Activated naive CD4-positive, alpha-beta T cell treated with anti-CD3 and anti-CD28 coated beads for 36 hours (primary cell): Measurements from ENCODE around the gene EDIL3. TPM values are rescaled to one million over a fixed set of nuclear protein-coding genes. Genes with fewer than 3 reads are reported as not detected.

Experiments
- CTCF ChIA-PET: fragments of 350-600 bp; sonication (Branson Sonifier 250); formaldehyde crosslinking; loops from one replicate; lab custom pipeline; 2021; ENCODE audit warnings: antibody characterized with exemption; lab: Charles Lee
- DNase-seq: peaks from one replicate; pipeline ENCODE4 v3.0.0-alpha.2; 2020
- H3K27ac Mint-ChIP-seq: one replicate; pipeline ENCODE4 v1.8.0; 2021; ENCODE audit warnings: mild to moderate bottlenecking, mixed read lengths
- H3K27me3 Mint-ChIP-seq: one replicate; pipeline ENCODE4 v1.8.0; 2021; ENCODE audit warnings: low read depth, mixed read lengths
- H3K36me3 Mint-ChIP-seq: one replicate; pipeline ENCODE4 v1.8.0; 2021; ENCODE audit warnings: low read depth, mixed read lengths
- H3K4me1 Mint-ChIP-seq: one replicate; pipeline ENCODE4 v1.8.0; 2021; ENCODE audit warnings: low read depth, mixed read lengths
- H3K4me3 Mint-ChIP-seq: one replicate; pipeline ENCODE4 v1.8.0; 2021; ENCODE audit warnings: mild to moderate bottlenecking, moderate library complexity, mixed read lengths
- H3K9me3 Mint-ChIP-seq: one replicate; pipeline ENCODE4 v1.8.0; 2021; ENCODE audit warnings: mixed read lengths
- intact Hi-C: fragments of 100-400 bp; cut with micrococcal nuclease; formaldehyde crosslinking; loops from one replicate; pipeline ENCODE4 v1.15.1; 2023
- total RNA-seq, 2 experiments: library from RNA; stranded (reverse); gene quantifications; one replicate each; pipeline ENCODE4 v1.2.3, GENCODE V29; 2021

The EDIL3 gene
- not detected for total RNA-seq

- Mint-ChIP-seq H3K27me3 (peaks cover 37% of the 10 kb centered on the region), H3K9me3 (no peaks in the 10 kb centered on the region), H3K27ac (no peak within 1 kb of the TSS), H3K4me3 (no peak within 1 kb of the TSS), H3K4me1 (peaks cover 6% of the 10 kb centered on the region), H3K36me3 (no peaks in the 10 kb centered on the region)
- intact Hi-C loops = no loop called here
- DNase-seq = no peak
- CTCF ChIA-PET = interaction anchor here (0.6 kb wide), 1 partner anchor 19 kb away, joined by 3 read pairs; no protein-coding TSS in a partner anchor
These were observed at the start of gene EDIL3 for GRCh38 chr5:84384604-84385575. Gene EDIL3, minus strand, starts transcription at chr5:84384880. Its CDS starts 506 bp downstream, at chr5:84384374.

- Mint-ChIP-seq H3K4me1 (no peaks in the 10 kb centered on the region), H3K27me3 (no peaks in the 10 kb centered on the region), H3K36me3 (no peaks in the 10 kb centered on the region), H3K27ac (no peak overlapping the region), H3K9me3 (peaks cover 2% of the 10 kb centered on the region), H3K4me3 (no peak overlapping the region)
- DNase-seq = no peak
- intact Hi-C loops = no loop called here
- CTCF ChIA-PET = no interaction called here
These were observed 48.8 kb upstream of the EDIL3 start for GRCh38 chr5:84433461-84433860.

- intact Hi-C loops = no loop called here
- Mint-ChIP-seq H3K27me3 (no peaks in the 10 kb centered on the region), H3K27ac (no peak overlapping the region), H3K9me3 (peaks cover 5% of the 10 kb centered on the region), H3K4me3 (no peak overlapping the region), H3K4me1 (no peaks in the 10 kb centered on the region), H3K36me3 (no peaks in the 10 kb centered on the region)
- no peak for DNase-seq
- CTCF ChIA-PET = no interaction called here
These were observed 46.4 kb upstream of the EDIL3 start for GRCh38 chr5:84430863-84431663.

GRCh38 chr5:84430079-84430478 is 45.4 kb upstream of the EDIL3 start:
- CTCF ChIA-PET = no interaction called here
- Mint-ChIP-seq H3K27ac (no peak overlapping the region), H3K4me3 (no peak overlapping the region), H3K4me1 (no peaks in the 10 kb centered on the region), H3K36me3 (no peaks in the 10 kb centered on the region), H3K27me3 (no peaks in the 10 kb centered on the region), H3K9me3 (peaks cover 5% of the 10 kb centered on the region)
- intact Hi-C loops = no loop called here
- DNase-seq = no peak

GRCh38 chr5:84425365-84425881 is 40.7 kb upstream of the EDIL3 start:
- Mint-ChIP-seq H3K4me3 (no peak overlapping the region), H3K36me3 (no peaks in the 10 kb centered on the region), H3K27me3 (no peaks in the 10 kb centered on the region), H3K4me1 (no peaks in the 10 kb centered on the region), H3K27ac (no peak overlapping the region), H3K9me3 (peaks cover 5% of the 10 kb centered on the region)
- CTCF ChIA-PET = no interaction called here
- DNase-seq = no peak
- intact Hi-C loops = no loop called here

GRCh38 chr5:84419742-84420141 is 35.1 kb upstream of the EDIL3 start:
- H3K4me3 Mint-ChIP-seq = no peak overlapping the region
- no peak for DNase-seq
- no peaks in the 10 kb centered on the region for H3K36me3 Mint-ChIP-seq
- no peak overlapping the region for H3K27ac Mint-ChIP-seq
- CTCF ChIA-PET = interaction anchor here (0.6 kb wide), 1 partner anchor 66 kb away, joined by 3 read pairs; no protein-coding TSS in a partner anchor
- H3K27me3 Mint-ChIP-seq = no peaks in the 10 kb centered on the region
- H3K4me1 Mint-ChIP-seq = no peaks in the 10 kb centered on the region
- intact Hi-C loops = no loop called here
- H3K9me3 Mint-ChIP-seq = no peaks in the 10 kb centered on the region

- no peaks in the 10 kb centered on the region for H3K27me3 Mint-ChIP-seq
- no peaks in the 10 kb centered on the region for H3K4me1 Mint-ChIP-seq
- DNase-seq = no peak
- intact Hi-C loops = no loop called here
- no peaks in the 10 kb centered on the region for H3K36me3 Mint-ChIP-seq
- H3K9me3 Mint-ChIP-seq = no peaks in the 10 kb centered on the region
- H3K27ac Mint-ChIP-seq = no peak overlapping the region
- CTCF ChIA-PET = no interaction called here
- H3K4me3 Mint-ChIP-seq = no peak overlapping the region
These were observed 27.3 kb upstream of the EDIL3 start for GRCh38 chr5:84411832-84412605.

- H3K4me3 Mint-ChIP-seq = no peak overlapping the region
- intact Hi-C loops = no loop called here
- H3K27ac Mint-ChIP-seq = no peak overlapping the region
- no peaks in the 10 kb centered on the region for H3K9me3 Mint-ChIP-seq
- H3K4me1 Mint-ChIP-seq = no peaks in the 10 kb centered on the region
- DNase-seq = no peak
- CTCF ChIA-PET = interaction anchor here (0.6 kb wide), 1 partner anchor 164 kb away, joined by 5 read pairs; no protein-coding TSS in a partner anchor
- H3K36me3 Mint-ChIP-seq = no peaks in the 10 kb centered on the region
- no peaks in the 10 kb centered on the region for H3K27me3 Mint-ChIP-seq
These were observed 21.4 kb upstream of the EDIL3 start for GRCh38 chr5:84406111-84406510.

GRCh38 chr5:84403773-84404172 is 19.1 kb upstream of the EDIL3 start:
- H3K36me3 Mint-ChIP-seq = no peaks in the 10 kb centered on the region
- DNase-seq = no peak
- CTCF ChIA-PET = no interaction called here
- intact Hi-C loops = no loop called here
- H3K4me3 Mint-ChIP-seq = no peak overlapping the region
- H3K9me3 Mint-ChIP-seq = no peaks in the 10 kb centered on the region
- H3K27me3 Mint-ChIP-seq = no peaks in the 10 kb centered on the region
- no peaks in the 10 kb centered on the region for H3K4me1 Mint-ChIP-seq
- H3K27ac Mint-ChIP-seq = no peak overlapping the region

GRCh38 chr5:84397385-84397784 is 12.7 kb upstream of the EDIL3 start:
- no peak overlapping the region for H3K27ac Mint-ChIP-seq
- no peaks in the 10 kb centered on the region for H3K27me3 Mint-ChIP-seq
- intact Hi-C loops = no loop called here
- H3K4me1 Mint-ChIP-seq = no peaks in the 10 kb centered on the region
- DNase-seq = no peak
- no peaks in the 10 kb centered on the region for H3K36me3 Mint-ChIP-seq
- H3K9me3 Mint-ChIP-seq = no peaks in the 10 kb centered on the region
- CTCF ChIA-PET = no interaction called here
- H3K4me3 Mint-ChIP-seq = no peak overlapping the region

- intact Hi-C loops = no loop called here
- Mint-ChIP-seq H3K27ac (no peak overlapping the region), H3K36me3 (no peaks in the 10 kb centered on the region), H3K4me1 (no peaks in the 10 kb centered on the region), H3K27me3 (no peaks in the 10 kb centered on the region), H3K4me3 (no peak overlapping the region), H3K9me3 (no peaks in the 10 kb centered on the region)
- no peak for DNase-seq
- CTCF ChIA-PET = no interaction called here
These were observed 9.3 kb upstream of the EDIL3 start for GRCh38 chr5:84393969-84394368.

- CTCF ChIA-PET = no interaction called here
- Mint-ChIP-seq H3K4me3 (no peak overlapping the region), H3K27me3 (no peaks in the 10 kb centered on the region), H3K4me1 (no peaks in the 10 kb centered on the region), H3K9me3 (no peaks in the 10 kb centered on the region), H3K27ac (no peak overlapping the region), H3K36me3 (no peaks in the 10 kb centered on the region)
- intact Hi-C loops = no loop called here
- no peak for DNase-seq
These were observed 8.2 kb upstream of the EDIL3 start for GRCh38 chr5:84392836-84393235.
